ENCODE data around the gene BBOF1.
"Not testable (repeated sequence)": the region's sequence is repeated elsewhere in the genome, so short reads cannot be mapped to it uniquely, and the experiment has no call there.

The BBOF1 gene

GRCh38 chr14:74018586-74019407, at the start of gene BBOF1, which contains the start of gene ENTPD5:
TSS of gene BBOF1 (plus strand) at chr14:74019349. CDS start at chr14:74019479, 130 bp downstream.
TSS of gene ENTPD5 (minus strand) at chr14:74019288. CDS start at chr14:73988102, 31,186 bp downstream.
- in situ Hi-C loops (cut with MboI; ENCODE audit: low sequenced_read_pairs) = no loop called here

- in situ Hi-C loops (cut with MboI; ENCODE audit: low sequenced_read_pairs) = no loop called here
Observed at GRCh38 chr14:73973497-73973896, 45.7 kb upstream of the BBOF1 start.

GRCh38 chr14:73976125-73976524, 43.0 kb upstream of the BBOF1 start:
- in situ Hi-C loops (cut with MboI; ENCODE audit: low sequenced_read_pairs) = no loop called here

GRCh38 chr14:73977896-73978295, 41.3 kb upstream of the BBOF1 start:
- in situ Hi-C loops (cut with MboI; ENCODE audit: low sequenced_read_pairs) = no loop called here

GRCh38 chr14:73988065-73988464, 31.1 kb upstream of the BBOF1 start:
- in situ Hi-C loops (cut with MboI; ENCODE audit: low sequenced_read_pairs) = no loop called here

GRCh38 chr14:73988656-73989055, 30.5 kb upstream of the BBOF1 start:
- in situ Hi-C loops (cut with MboI; ENCODE audit: low sequenced_read_pairs) = not testable (repeated sequence)

- in situ Hi-C loops (cut with MboI; ENCODE audit: low sequenced_read_pairs) = no loop called here
Observed at GRCh38 chr14:73991092-73991491, 28.1 kb upstream of the BBOF1 start.

GRCh38 chr14:73994926-73995325, 24.2 kb upstream of the BBOF1 start:
- in situ Hi-C loops (cut with MboI; ENCODE audit: low sequenced_read_pairs) = not testable (repeated sequence)

- in situ Hi-C loops (cut with MboI; ENCODE audit: low sequenced_read_pairs) = no loop called here
Observed at GRCh38 chr14:73995977-73996378, 23.2 kb upstream of the BBOF1 start.

GRCh38 chr14:73996731-73997107, 22.4 kb upstream of the BBOF1 start:
- in situ Hi-C loops (cut with MboI; ENCODE audit: low sequenced_read_pairs) = no loop called here

- in situ Hi-C loops (cut with MboI; ENCODE audit: low sequenced_read_pairs) = no loop called here
Observed at GRCh38 chr14:73997108-73997943, 21.8 kb upstream of the BBOF1 start.

- in situ Hi-C loops (cut with MboI; ENCODE audit: low sequenced_read_pairs) = no loop called here
Observed at GRCh38 chr14:73997944-73998447, 21.2 kb upstream of the BBOF1 start.

GRCh38 chr14:73998726-73999125, 20.4 kb upstream of the BBOF1 start:
- in situ Hi-C loops (cut with MboI; ENCODE audit: low sequenced_read_pairs) = no loop called here

GRCh38 chr14:74005664-74006063, 13.5 kb upstream of the BBOF1 start:
- in situ Hi-C loops (cut with MboI; ENCODE audit: low sequenced_read_pairs) = not testable (repeated sequence)

GRCh38 chr14:74008843-74009499, 10.2 kb upstream of the BBOF1 start:
- in situ Hi-C loops (cut with MboI; ENCODE audit: low sequenced_read_pairs) = no loop called here

- in situ Hi-C loops (cut with MboI; ENCODE audit: low sequenced_read_pairs) = no loop called here
Observed at GRCh38 chr14:74014299-74014698, 4.8 kb upstream of the BBOF1 start.

GRCh38 chr14:74015176-74015575, 4.0 kb upstream of the BBOF1 start:
- in situ Hi-C loops (cut with MboI; ENCODE audit: low sequenced_read_pairs) = no loop called here

- in situ Hi-C loops (cut with MboI; ENCODE audit: low sequenced_read_pairs) = no loop called here
Observed at GRCh38 chr14:74015963-74016362, 3.2 kb upstream of the BBOF1 start.

- in situ Hi-C loops (cut with MboI; ENCODE audit: low sequenced_read_pairs) = no loop called here
Observed at GRCh38 chr14:74018174-74018585, 969 bp upstream of the BBOF1 start.

GRCh38 chr14:74019408-74020137, 424 bp downstream of the BBOF1 start:
- in situ Hi-C loops (cut with MboI; ENCODE audit: low sequenced_read_pairs) = no loop called here
